ENCODE measurements around the gene NKAIN2. TPM values are rescaled to one million over a fixed set of nuclear protein-coding genes. Genes with fewer than 3 reads are reported as not detected.

Gene NKAIN2
- total and polyA plus RNA-seq, 2 donors (not counting 3 experiments of a cell fraction or from before 2014, with no cell fraction given), result 0.03 TPM; not detected in 1

- Histone ChIP-seq H3K27ac (ENCODE audit: insufficient read depth, low read depth, low read length) (no peak overlapping the region), H3K79me2 (ENCODE audit: control insufficient read depth, insufficient read depth, low read length) (no peaks in the 10 kb centered on the region), H3K36me3 (ENCODE audit: control insufficient read depth in 2 of 2, extremely low read depth in 1 of 2, insufficient read depth in 2 of 2, low read length in 2 of 2) (no peaks in the 10 kb centered on the region), H3K27me3 (ENCODE audit: control insufficient read depth in 2 of 2, insufficient read depth in 2 of 2, low read length in 2 of 2) (no peaks in the 10 kb centered on the region), H3K4me2 (ENCODE audit: insufficient read depth, low read length) (no peak overlapping the region), H3K9me3 (replicated peaks; ENCODE audit: control insufficient read depth, insufficient read depth, low read length) (no peaks in the 10 kb centered on the region), H3K4me3 (replicated peaks in 1 of 3; ENCODE audit: insufficient read depth in 1 of 3, low read depth in 1 of 3, low read length in 3 of 3) (no peak overlapping the region), H3K4me1 (ENCODE audit: control insufficient read depth, extremely low read depth, insufficient read depth, low read length) (no peaks in the 10 kb centered on the region), H3K9me1 (replicated peaks; ENCODE audit: control insufficient read depth, extremely low read depth, insufficient read depth, low read length) (no peaks in the 10 kb centered on the region), H3K9ac (replicated peaks; ENCODE audit: extremely low read depth, insufficient read depth, low read length) (no peak overlapping the region), H4K20me1 (replicated peaks; ENCODE audit: control insufficient read depth, extremely low read depth, insufficient read depth, low read length) (no peaks in the 10 kb centered on the region), H2AFZ (ENCODE audit: low read depth, low read length) (no peak overlapping the region)
- ChIA-PET CTCF (no interaction called here), POLR2A (no interaction called here)
- dilution Hi-C loops (cut with MboI; ENCODE audit: extremely low pct_ligation_motif_present, low sequenced_read_pairs) (no loop called here), intact Hi-C loops (cut with micrococcal nuclease) (no loop called here)
- no peak for FAIRE-seq
- TF ChIP-seq, protein P1, sequence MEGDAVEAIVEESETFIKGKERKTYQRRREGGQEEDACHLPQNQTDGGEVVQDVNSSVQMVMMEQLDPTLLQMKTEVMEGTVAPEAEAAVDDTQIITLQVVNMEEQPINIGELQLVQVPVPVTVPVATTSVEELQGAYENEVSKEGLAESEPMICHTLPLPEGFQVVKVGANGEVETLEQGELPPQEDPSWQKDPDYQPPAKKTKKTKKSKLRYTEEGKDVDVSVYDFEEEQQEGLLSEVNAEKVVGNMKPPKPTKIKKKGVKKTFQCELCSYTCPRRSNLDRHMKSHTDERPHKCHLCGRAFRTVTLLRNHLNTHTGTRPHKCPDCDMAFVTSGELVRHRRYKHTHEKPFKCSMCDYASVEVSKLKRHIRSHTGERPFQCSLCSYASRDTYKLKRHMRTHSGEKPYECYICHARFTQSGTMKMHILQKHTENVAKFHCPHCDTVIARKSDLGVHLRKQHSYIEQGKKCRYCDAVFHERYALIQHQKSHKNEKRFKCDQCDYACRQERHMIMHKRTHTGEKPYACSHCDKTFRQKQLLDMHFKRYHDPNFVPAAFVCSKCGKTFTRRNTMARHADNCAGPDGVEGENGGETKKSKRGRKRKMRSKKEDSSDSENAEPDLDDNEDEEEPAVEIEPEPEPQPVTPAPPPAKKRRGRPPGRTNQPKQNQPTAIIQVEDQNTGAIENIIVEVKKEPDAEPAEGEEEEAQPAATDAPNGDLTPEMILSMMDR (IDR thresholded peaks at IDR 0.05; ENCODE audit: extremely low read depth in 1 of 2, insufficient read depth in 1 of 2, low read depth in 1 of 2, low read length in 2 of 2), result no peak
- no peak for TF ChIP-seq MYC (IDR thresholded peaks at IDR 0.05; ENCODE audit: low read depth, low read length)
- no peak for TF ChIP-seq POLR2A (IDR thresholded peaks at IDR 0.05; ENCODE audit: low read depth, low read length)
- TF ChIP-seq, protein P2, sequence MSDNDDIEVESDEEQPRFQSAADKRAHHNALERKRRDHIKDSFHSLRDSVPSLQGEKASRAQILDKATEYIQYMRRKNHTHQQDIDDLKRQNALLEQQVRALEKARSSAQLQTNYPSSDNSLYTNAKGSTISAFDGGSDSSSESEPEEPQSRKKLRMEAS (IDR thresholded peaks at IDR 0.05; ENCODE audit: insufficient read depth, insufficient read length), result no peak
- TF ChIP-seq JUN (IDR thresholded peaks at IDR 0.05; ENCODE audit: borderline replicate concordance, insufficient read depth, insufficient read length, low read depth), result no peak
- TF ChIP-seq GATA2 (IDR thresholded peaks at IDR 0.05; ENCODE audit: insufficient read depth, insufficient read length, low read depth, low read length), result no peak
- no peak for TF ChIP-seq POLR2AphosphoS5 (IDR thresholded peaks at IDR 0.05; ENCODE audit: insufficient read depth, low read depth, low read length)
- TF ChIP-seq EZH2 (IDR thresholded peaks at IDR 0.05; ENCODE audit: borderline replicate concordance, low read depth, low read length, severe bottlenecking), result no peak
- no peak for TF ChIP-seq FOS (IDR thresholded peaks at IDR 0.05; ENCODE audit: borderline replicate concordance, insufficient read depth, low read length)
- no TSS peak for BruUV-seq (replicated peaks)
- DNase-seq (ENCODE audit: low read depth, low spot score), result no peak
Observed at GRCh38 chr6:124066269-124066668, 262.6 kb downstream of the NKAIN2 start.
